Osteoblast (primary cell): ENCODE measurements around the gene CASD1. TPM values are rescaled to one million over a fixed set of nuclear protein-coding genes. Genes with fewer than 3 reads are reported as not detected.

ENCODE experiments used
- DNase-seq: peaks from one replicate; pipeline ENCODE4 v3.0.0; 2011; ENCODE audit warnings: low spot score, mixed read lengths; ENCODE audit not compliant: insufficient read length; ENCODE audit errors: missing footprints
- H2AFZ ChIP-seq: 2 replicates; pipeline ENCODE4 v1.6.0; 2011; ENCODE audit warnings: mild to moderate bottlenecking, low read length
- H3K27ac ChIP-seq: 2 replicates; pipeline ENCODE4 v1.5.1; 2011; ENCODE audit warnings: mild to moderate bottlenecking, low read depth, low read length, moderate library complexity
- H3K27me3 ChIP-seq: 2 replicates; pipeline ENCODE4 v1.6.0; 2012; ENCODE audit warnings: mild to moderate bottlenecking, control low read depth, inconsistent platforms, low read length, moderate library complexity; ENCODE audit not compliant: insufficient read depth
- H3K36me3 ChIP-seq: 2 replicates; pipeline ENCODE4 v1.5.1; 2011; ENCODE audit warnings: mild to moderate bottlenecking, low read length, control low read depth, moderate library complexity; ENCODE audit not compliant: insufficient read depth
- H3K4me1 ChIP-seq: 2 replicates; pipeline ENCODE4 v1.5.1; 2011; ENCODE audit warnings: mild to moderate bottlenecking, low read length, control low read depth, moderate library complexity; ENCODE audit not compliant: insufficient read depth
- H3K4me2 ChIP-seq: 2 replicates; pipeline ENCODE4 v1.6.0; 2011; ENCODE audit warnings: mild to moderate bottlenecking, low read length; ENCODE audit not compliant: insufficient read depth
- H3K4me3 ChIP-seq: fragments of 200-600 bp; sonication (generic); 3 replicates; pipeline ENCODE4 v1.5.1; 2012; ENCODE audit warnings: mild to moderate bottlenecking, low read length, inconsistent platforms; ENCODE audit not compliant: insufficient read depth
- H3K79me2 ChIP-seq: 2 replicates; pipeline ENCODE4 v1.6.0; 2012; ENCODE audit warnings: mild to moderate bottlenecking, low read length, control low read depth, inconsistent platforms; ENCODE audit not compliant: insufficient read depth
- H3K9me3 ChIP-seq: 2 replicates; pipeline ENCODE4 v1.5.1; 2011; ENCODE audit warnings: low read depth, low read length, control low read depth
- H4K20me1 ChIP-seq: 2 replicates; pipeline ENCODE4 v1.6.0; 2012; ENCODE audit warnings: mild to moderate bottlenecking, low read length, control low read depth; ENCODE audit not compliant: insufficient read depth
- total RNA-seq: library from RNA; depleted of rRNA; stranded (reverse); fragments of >200 nt; gene quantifications from 2 replicates; pipeline ENCODE4 v1.2.3, GENCODE V29; 2012
- TF ChIP-seq, protein P1 (sequence below): IDR thresholded peaks from 2 replicates; pipeline ENCODE4 v1.5.1; 2011; ENCODE audit warnings: mild to moderate bottlenecking, low read depth, low read length, moderate library complexity; ENCODE audit errors: extremely low read depth

CASD1 gene
- total RNA-seq, 1 donor, result 20.6 TPM

DNA sequence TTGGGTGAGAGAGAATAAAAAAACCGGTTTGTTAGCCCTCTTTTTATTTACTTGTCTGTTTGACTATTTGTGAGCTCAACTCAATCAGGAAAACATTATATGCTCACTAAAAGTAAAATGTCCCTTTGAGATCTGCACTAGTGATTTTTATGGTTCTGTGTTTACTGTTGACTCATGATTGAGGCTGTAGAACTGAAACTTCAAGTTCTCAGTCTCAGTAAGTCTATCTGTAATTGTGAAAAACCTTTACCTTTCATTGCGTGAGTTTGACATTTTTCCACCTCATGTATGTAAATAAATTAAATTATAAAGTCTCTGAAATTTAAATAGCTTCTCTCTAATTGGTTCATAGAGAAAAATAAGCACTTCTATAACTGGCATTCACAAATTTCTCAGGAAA lies 17.0 kb upstream of the CASD1 start:
- H3K27ac ChIP-seq, result no peak overlapping the region

DNA sequence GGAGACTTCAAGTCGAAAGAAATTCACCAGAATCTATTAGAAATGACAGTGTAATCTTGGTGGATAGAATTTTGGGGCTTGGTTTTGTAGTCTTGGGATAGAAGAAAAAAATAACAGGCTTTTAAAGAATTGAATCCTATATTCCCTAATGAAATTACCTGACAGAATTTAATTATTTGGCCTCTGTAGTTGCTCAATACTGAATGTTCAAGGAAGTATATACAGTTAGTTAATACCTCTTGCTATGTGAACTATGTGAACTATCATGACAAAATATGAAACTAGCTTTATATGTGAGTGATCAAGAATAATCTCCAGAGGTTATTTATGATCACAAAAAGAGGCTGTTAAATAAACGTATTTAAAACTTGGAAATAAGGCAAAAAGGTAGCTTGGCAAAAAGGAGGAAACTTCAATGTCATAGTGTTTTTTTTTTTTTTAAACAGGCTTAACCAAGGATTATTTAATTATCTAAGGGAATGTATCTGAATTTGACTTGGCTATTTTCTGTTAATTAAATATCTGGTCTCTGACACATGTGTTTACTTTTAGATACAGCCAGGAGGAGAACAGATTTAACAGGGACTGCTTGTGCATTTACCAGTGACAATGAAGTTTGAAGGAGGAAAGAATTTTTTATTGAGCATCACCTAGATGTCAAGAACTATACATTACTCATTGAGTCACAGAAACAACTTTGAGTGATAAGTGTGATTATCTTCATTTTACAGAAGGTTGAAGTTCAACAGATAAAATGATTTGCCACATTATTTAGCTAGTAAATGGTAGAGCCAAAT lies 11.5 kb upstream of the CASD1 start:
- no peak for DNase-seq
- H3K27me3 ChIP-seq, result peaks cover 8% of the 10 kb centered on the region

More for the DNA sequence above, 17.0 kb upstream of the CASD1 start:
- peaks cover under 1% of the 10 kb centered on the region for H3K27me3 ChIP-seq
- H3K4me2 ChIP-seq, result no peak overlapping the region
- no peaks in the 10 kb centered on the region for H4K20me1 ChIP-seq
- no peak overlapping the region for H2AFZ ChIP-seq
- no peak for DNase-seq
- no peaks in the 10 kb centered on the region for H3K9me3 ChIP-seq
- H3K36me3 ChIP-seq, result no peaks in the 10 kb centered on the region
- no peaks in the 10 kb centered on the region for H3K79me2 ChIP-seq
- TF ChIP-seq, protein P1, sequence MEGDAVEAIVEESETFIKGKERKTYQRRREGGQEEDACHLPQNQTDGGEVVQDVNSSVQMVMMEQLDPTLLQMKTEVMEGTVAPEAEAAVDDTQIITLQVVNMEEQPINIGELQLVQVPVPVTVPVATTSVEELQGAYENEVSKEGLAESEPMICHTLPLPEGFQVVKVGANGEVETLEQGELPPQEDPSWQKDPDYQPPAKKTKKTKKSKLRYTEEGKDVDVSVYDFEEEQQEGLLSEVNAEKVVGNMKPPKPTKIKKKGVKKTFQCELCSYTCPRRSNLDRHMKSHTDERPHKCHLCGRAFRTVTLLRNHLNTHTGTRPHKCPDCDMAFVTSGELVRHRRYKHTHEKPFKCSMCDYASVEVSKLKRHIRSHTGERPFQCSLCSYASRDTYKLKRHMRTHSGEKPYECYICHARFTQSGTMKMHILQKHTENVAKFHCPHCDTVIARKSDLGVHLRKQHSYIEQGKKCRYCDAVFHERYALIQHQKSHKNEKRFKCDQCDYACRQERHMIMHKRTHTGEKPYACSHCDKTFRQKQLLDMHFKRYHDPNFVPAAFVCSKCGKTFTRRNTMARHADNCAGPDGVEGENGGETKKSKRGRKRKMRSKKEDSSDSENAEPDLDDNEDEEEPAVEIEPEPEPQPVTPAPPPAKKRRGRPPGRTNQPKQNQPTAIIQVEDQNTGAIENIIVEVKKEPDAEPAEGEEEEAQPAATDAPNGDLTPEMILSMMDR, result no peak
- no peaks in the 10 kb centered on the region for H3K4me1 ChIP-seq
- H3K4me3 ChIP-seq, result no peak overlapping the region

DNA sequence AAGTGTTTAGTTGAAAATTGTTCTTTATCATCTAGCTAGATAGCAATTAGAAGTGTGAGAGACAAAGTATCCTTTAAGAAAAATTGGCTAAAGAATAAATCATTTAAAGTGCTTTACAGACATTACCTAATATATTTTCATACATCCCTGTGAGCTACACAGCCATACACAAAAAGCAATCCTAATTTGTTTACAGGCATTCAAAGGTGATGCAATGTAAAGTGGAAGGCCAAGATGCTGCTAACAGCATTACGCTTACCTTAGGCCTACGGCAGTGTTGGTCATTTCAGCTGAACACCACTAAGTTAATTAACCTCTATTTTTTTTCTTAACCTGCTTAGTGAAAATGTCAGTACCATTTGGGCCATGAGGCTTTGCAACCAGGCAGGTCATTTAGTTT lies 10.7 kb upstream of the CASD1 start:
- Histone ChIP-seq H3K4me1 (no peaks in the 10 kb centered on the region), H3K9me3 (no peaks in the 10 kb centered on the region), H3K27ac (no peak overlapping the region), H3K36me3 (no peaks in the 10 kb centered on the region), H3K27me3 (peaks cover 10% of the 10 kb centered on the region), H3K79me2 (no peaks in the 10 kb centered on the region), H3K4me3 (no peak overlapping the region), H2AFZ (no peak overlapping the region), H4K20me1 (no peaks in the 10 kb centered on the region), H3K4me2 (no peak overlapping the region)
- TF ChIP-seq, protein P1, result no peak
- DNase-seq, result no peak

More for the DNA sequence above, 11.5 kb upstream of the CASD1 start:
- Histone ChIP-seq H2AFZ (no peak overlapping the region), H3K4me3 (no peak overlapping the region), H3K4me2 (no peak overlapping the region), H3K4me1 (no peaks in the 10 kb centered on the region), H4K20me1 (no peaks in the 10 kb centered on the region), H3K36me3 (no peaks in the 10 kb centered on the region), H3K9me3 (no peaks in the 10 kb centered on the region), H3K27ac (no peak overlapping the region), H3K79me2 (no peaks in the 10 kb centered on the region)
- TF ChIP-seq, protein P1, result no peak

DNA sequence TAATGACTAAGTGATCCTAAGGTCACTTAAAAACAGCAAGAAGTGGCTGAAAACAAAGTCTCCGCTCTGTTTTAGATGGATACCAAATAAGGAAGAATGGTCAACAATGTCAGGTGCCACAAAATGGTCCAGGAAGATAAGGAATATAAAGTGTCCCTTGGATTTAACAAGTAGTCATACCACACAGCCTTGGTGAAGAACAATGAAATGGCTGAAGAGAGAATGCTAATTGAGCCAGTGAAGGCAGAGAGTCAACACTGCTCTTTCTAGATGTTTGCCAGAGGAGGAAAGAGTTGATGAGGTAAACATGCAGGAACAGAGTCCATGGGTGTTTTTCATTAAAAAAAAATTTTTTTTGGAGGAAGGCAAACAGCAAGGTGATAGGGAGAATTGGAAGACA lies 2.1 kb upstream of the CASD1 start:
- H2AFZ ChIP-seq, result no peak overlapping the region
- peaks cover 21% of the 10 kb centered on the region for H3K79me2 ChIP-seq
- H3K27me3 ChIP-seq, result peaks cover 3% of the 10 kb centered on the region
- H3K4me1 ChIP-seq, result peaks cover 12% of the 10 kb centered on the region
- no peak overlapping the region for H3K27ac ChIP-seq
- no peak for DNase-seq
- no peak overlapping the region for H3K4me2 ChIP-seq
- TF ChIP-seq, protein P1, result no peak
- H4K20me1 ChIP-seq, result no peaks in the 10 kb centered on the region
- no peaks in the 10 kb centered on the region for H3K36me3 ChIP-seq
- H3K9me3 ChIP-seq, result no peaks in the 10 kb centered on the region
- H3K4me3 ChIP-seq, result no peak overlapping the region
